HCT116 (cell line): ENCODE measurements around the gene LDAH. TPM values are rescaled to one million over a fixed set of nuclear protein-coding genes. Genes with fewer than 3 reads are reported as not detected.

Experiments
- ATAC-seq: fragments of 200-7000 bp; cut with Tn5 transposase; 2 replicates; pipeline ENCODE4 v1.9.1; 2020; ENCODE audit warnings: mild to moderate bottlenecking, moderate library complexity
- BruUV-seq: library from RNA; stranded (reverse); fragments of 400-500 nt; replicated peaks from 2 replicates; lab custom pipeline; 2021; lab: Mats Ljungman, UMichigan
- CTCF ChIA-PET: fragments of 300-600 bp; sonication (Branson Sonifier 250); formaldehyde crosslinking; loops from one replicate; lab custom pipeline; 2021; ENCODE audit warnings: antibody characterized with exemption; lab: Charles Lee
- POLR2A ChIA-PET: fragments of 300-600, 350-600 bp; sonication (Branson Sonifier 250); formaldehyde crosslinking; loops from one replicate; lab custom pipeline; 2021; ENCODE audit warnings: antibody characterized with exemption; lab: Charles Lee
- RAD21 ChIA-PET, 2 experiments: fragments of 300-600 bp; sonication (Branson Sonifier 250); formaldehyde crosslinking; loops; one replicate each; lab custom pipeline; 2023; ENCODE audit warnings: low total read pairs in 2 of 2; ENCODE audit not compliant: uncharacterized antibody in 2 of 2, unreplicated experiment in 2 of 2, low non-redundant PET in 1 of 2; lab: Charles Lee
- DNase-seq: peaks from one replicate; pipeline ENCODE4 v3.0.0-alpha.2; 2010; ENCODE audit warnings: low read depth, low spot score
- H2AFZ ChIP-seq: fragments of 200-600 bp; shearing (Covaris generic), sonication (generic); 2 replicates; pipeline ENCODE4 v1.6.1; 2017; ENCODE audit warnings: low read depth, mixed run types, mixed read lengths, antibody characterized with exemption, low read length; ENCODE audit not compliant: poor library complexity, severe bottlenecking
- H3K27ac ChIP-seq: 2 replicates; pipeline ENCODE4 v1.5.1; 2012; ENCODE audit warnings: low read depth, low read length
- H3K27me3 ChIP-seq: fragments of 200-600 bp; sonication (generic); 2 replicates; pipeline ENCODE4 v1.6.1; 2016; ENCODE audit warnings: mixed run types, low read length, mixed read lengths; ENCODE audit not compliant: insufficient read depth
- H3K36me3 ChIP-seq, 2 experiments: fragments of 200-500 bp in 1 of 2; fragments of 200-600 bp in 1 of 2; sonication (Bioruptor generic) in 1 of 2; sonication (generic) in 1 of 2; 2 replicates each; pipeline versions ENCODE4 v1.5.1 to v1.6.1; 2014 to 2016; ENCODE audit warnings: low read length in 2 of 2, inconsistent platforms in 1 of 2, mixed read lengths in 1 of 2, mixed run types in 1 of 2; ENCODE audit not compliant: insufficient read depth in 2 of 2, control insufficient read depth in 1 of 2
- H3K4me1 ChIP-seq, 2 experiments: fragments of 200-600 bp in 1 of 2; sonication (generic) in 1 of 2; 2 replicates each; pipeline versions ENCODE4 v1.5.1 to v1.6.1; 2012 to 2017; ENCODE audit warnings: low read length in 2 of 2, inconsistent platforms in 1 of 2, mild to moderate bottlenecking in 1 of 2, mixed read lengths in 1 of 2, mixed run types in 1 of 2, moderate library complexity in 1 of 2; ENCODE audit not compliant: insufficient read depth in 2 of 2, control insufficient read depth in 1 of 2
- H3K4me2 ChIP-seq: fragments of 200-600 bp; sonication (generic); 2 replicates; pipeline ENCODE4 v1.6.1; 2017; ENCODE audit warnings: mixed run types, low read length, mixed read lengths
- H3K4me3 ChIP-seq, 2 experiments: fragments of 200-600 bp in 1 of 2; sonication (generic) in 1 of 2; replicated peaks in 1 of 2; 2 replicates each; pipeline ENCODE4 v1.5.1; 2011 to 2016; ENCODE audit warnings: low read length in 2 of 2, control low read depth in 1 of 2, low read depth in 1 of 2, mild to moderate bottlenecking in 1 of 2, mixed read lengths in 1 of 2, mixed run types in 1 of 2
- H3K79me2 ChIP-seq: fragments of 200-600 bp; sonication (generic); 2 replicates; pipeline ENCODE4 v1.6.1; 2017; ENCODE audit warnings: mild to moderate bottlenecking, mixed run types, low read length, moderate library complexity, mixed read lengths; ENCODE audit not compliant: insufficient read depth
- H3K9ac ChIP-seq: fragments of 200-600 bp; sonication (generic); 2 replicates; pipeline ENCODE4 v1.6.1; 2016; ENCODE audit warnings: low read length, mixed read lengths
- H3K9me2 ChIP-seq: fragments of 200-600 bp; sonication (generic), shearing (Covaris generic); 2 replicates; pipeline ENCODE4 v1.6.1; 2017; ENCODE audit warnings: mixed run types, mild to moderate bottlenecking, moderate library complexity; ENCODE audit not compliant: insufficient read depth
- H3K9me3 ChIP-seq, 2 experiments: fragments of 200-500 bp in 1 of 2; fragments of 200-600 bp in 1 of 2; sonication (Bioruptor generic) in 1 of 2; sonication (generic) in 1 of 2; 2 replicates each; pipeline ENCODE4 v1.6.1; 2014 to 2017; ENCODE audit warnings: low read length in 2 of 2, mixed read lengths in 2 of 2, inconsistent platforms in 1 of 2, low read depth in 1 of 2, mild to moderate bottlenecking in 1 of 2, mixed run types in 1 of 2, moderate library complexity in 1 of 2; ENCODE audit not compliant: control insufficient read depth in 1 of 2, insufficient read depth in 1 of 2
- H4K20me1 ChIP-seq: fragments of 200-600 bp; sonication (generic), shearing (Covaris generic); 2 replicates; pipeline ENCODE4 v1.6.1; 2017; ENCODE audit warnings: mixed run types, mild to moderate bottlenecking, moderate library complexity; ENCODE audit not compliant: insufficient read depth
- CBX3 ChIP-seq: IDR thresholded peaks from 2 replicates; pipeline ENCODE4 v1.6.1; 2012; ENCODE audit warnings: low read depth
- FOSL1 ChIP-seq: IDR thresholded peaks from 2 replicates; pipeline ENCODE4 v1.6.1; 2012; ENCODE audit warnings: low read depth
- JUND ChIP-seq: IDR thresholded peaks from 2 replicates; pipeline ENCODE4 v1.6.1; 2012
- RAD21 ChIP-seq: IDR thresholded peaks from 2 replicates; pipeline ENCODE4 v1.6.1; 2012; ENCODE audit warnings: low read depth, mild to moderate bottlenecking
- SIN3A ChIP-seq: IDR thresholded peaks from 2 replicates; pipeline ENCODE4 v1.6.1; 2012; ENCODE audit warnings: low read depth
- intact Hi-C: fragments of 100-400 bp; cut with micrococcal nuclease; formaldehyde crosslinking; loops from 2 replicates; pipeline ENCODE4 v1.10.0; 2022
- total RNA-seq: library from RNA; stranded (reverse); gene quantifications from one replicate; pipeline ENCODE4 v1.2.1, GENCODE V29; 2021; ENCODE audit not compliant: unreplicated experiment

Gene LDAH
- total RNA-seq, 1 experiment from 2014 or later = 25.7 TPM

GRCh38 chr2:20638014-20638413 is 184.9 kb downstream of the LDAH start:
- Histone ChIP-seq H3K9me3 (no peaks in the 10 kb centered on the region), H3K9me2 (no peaks in the 10 kb centered on the region), H3K4me2 (no peak overlapping the region), H3K4me1 (peaks cover 9 to 18% of the 10 kb centered on the region in 2 experiments; a peak in 3 of 4 replicates), H2AFZ (no peak overlapping the region), H3K79me2 (no peaks in the 10 kb centered on the region), H3K36me3 (no peaks in the 10 kb centered on the region), H4K20me1 (no peaks in the 10 kb centered on the region), H3K4me3 (no peak overlapping the region), H3K9ac (no peak overlapping the region), H3K27ac (no peak overlapping the region), H3K27me3 (no peaks in the 10 kb centered on the region)
- ATAC-seq (no peak), DNase-seq (no peak)
- POLR2A ChIA-PET = no interaction called here
- no TSS peak for BruUV-seq
- no peak for TF ChIP-seq SIN3A
- no peak for TF ChIP-seq RAD21
- no peak for TF ChIP-seq CBX3
- no peak for TF ChIP-seq JUND
- RAD21 ChIA-PET = no interaction called here
- CTCF ChIA-PET = no interaction called here
- intact Hi-C loops = no loop called here

- Histone ChIP-seq H4K20me1 (no peaks in the 10 kb centered on the region), H3K9me2 (no peaks in the 10 kb centered on the region), H3K4me3 (no peak overlapping the region), H3K9me3 (no peaks in the 10 kb centered on the region), H3K9ac (no peak overlapping the region), H3K4me1 (peaks cover 9 to 18% of the 10 kb centered on the region in 2 experiments; a peak in 3 of 4 replicates), H3K4me2 (no peak overlapping the region), H2AFZ (no peak overlapping the region), H3K27ac (no peak overlapping the region), H3K79me2 (no peaks in the 10 kb centered on the region), H3K36me3 (no peaks in the 10 kb centered on the region), H3K27me3 (no peaks in the 10 kb centered on the region)
- DNase-seq (no peak), ATAC-seq (no peak)
- CTCF ChIA-PET = no interaction called here
- POLR2A ChIA-PET = no interaction called here
- RAD21 ChIA-PET = no interaction called here
- no peak for TF ChIP-seq FOSL1
- BruUV-seq = no TSS peak
- intact Hi-C loops = no loop called here
Measured at GRCh38 chr2:20637147-20637546, 185.8 kb downstream of the LDAH start.
